Measurements from ENCODE around the gene SERPINB4.

Gene SERPINB4

DNA sequence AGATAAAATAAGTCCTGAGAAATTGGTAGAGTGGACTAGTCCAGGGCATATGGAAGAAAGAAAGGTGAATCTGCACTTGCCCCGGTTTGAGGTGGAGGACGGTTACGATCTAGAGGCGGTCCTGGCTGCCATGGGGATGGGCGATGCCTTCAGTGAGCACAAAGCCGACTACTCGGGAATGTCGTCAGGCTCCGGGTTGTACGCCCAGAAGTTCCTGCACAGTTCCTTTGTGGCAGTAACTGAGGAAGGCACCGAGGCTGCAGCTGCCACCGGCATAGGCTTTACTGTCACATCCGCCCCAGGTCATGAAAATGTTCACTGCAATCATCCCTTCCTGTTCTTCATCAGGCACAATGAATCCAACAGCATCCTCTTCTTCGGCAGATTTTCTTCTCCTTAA lies 47.1 kb downstream of the SERPINB4 start:
- Histone ChIP-seq H3K4me2 (ENCODE audit: low read length) (no peak overlapping the region), H3K9ac (no peak overlapping the region), H3K4me1 (no peaks in the 10 kb centered on the region), H3K9me3 (ENCODE audit: control insufficient read depth, low read length) (no peaks in the 10 kb centered on the region), H3K79me2 (no peaks in the 10 kb centered on the region), H2AFZ (no peak overlapping the region), H3K36me3 (ENCODE audit: control insufficient read depth, insufficient read depth, low read length) (no peaks in the 10 kb centered on the region), H3K4me3 (ENCODE audit: low read depth, low read length) (no peak overlapping the region), H3K27me3 (ENCODE audit: control insufficient read depth, insufficient read depth, low read length) (no peaks in the 10 kb centered on the region), H3K27ac (no peak overlapping the region)
- TF ChIP-seq, protein P1, sequence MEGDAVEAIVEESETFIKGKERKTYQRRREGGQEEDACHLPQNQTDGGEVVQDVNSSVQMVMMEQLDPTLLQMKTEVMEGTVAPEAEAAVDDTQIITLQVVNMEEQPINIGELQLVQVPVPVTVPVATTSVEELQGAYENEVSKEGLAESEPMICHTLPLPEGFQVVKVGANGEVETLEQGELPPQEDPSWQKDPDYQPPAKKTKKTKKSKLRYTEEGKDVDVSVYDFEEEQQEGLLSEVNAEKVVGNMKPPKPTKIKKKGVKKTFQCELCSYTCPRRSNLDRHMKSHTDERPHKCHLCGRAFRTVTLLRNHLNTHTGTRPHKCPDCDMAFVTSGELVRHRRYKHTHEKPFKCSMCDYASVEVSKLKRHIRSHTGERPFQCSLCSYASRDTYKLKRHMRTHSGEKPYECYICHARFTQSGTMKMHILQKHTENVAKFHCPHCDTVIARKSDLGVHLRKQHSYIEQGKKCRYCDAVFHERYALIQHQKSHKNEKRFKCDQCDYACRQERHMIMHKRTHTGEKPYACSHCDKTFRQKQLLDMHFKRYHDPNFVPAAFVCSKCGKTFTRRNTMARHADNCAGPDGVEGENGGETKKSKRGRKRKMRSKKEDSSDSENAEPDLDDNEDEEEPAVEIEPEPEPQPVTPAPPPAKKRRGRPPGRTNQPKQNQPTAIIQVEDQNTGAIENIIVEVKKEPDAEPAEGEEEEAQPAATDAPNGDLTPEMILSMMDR (IDR thresholded peaks at IDR 0.05) = no peak

DNA sequence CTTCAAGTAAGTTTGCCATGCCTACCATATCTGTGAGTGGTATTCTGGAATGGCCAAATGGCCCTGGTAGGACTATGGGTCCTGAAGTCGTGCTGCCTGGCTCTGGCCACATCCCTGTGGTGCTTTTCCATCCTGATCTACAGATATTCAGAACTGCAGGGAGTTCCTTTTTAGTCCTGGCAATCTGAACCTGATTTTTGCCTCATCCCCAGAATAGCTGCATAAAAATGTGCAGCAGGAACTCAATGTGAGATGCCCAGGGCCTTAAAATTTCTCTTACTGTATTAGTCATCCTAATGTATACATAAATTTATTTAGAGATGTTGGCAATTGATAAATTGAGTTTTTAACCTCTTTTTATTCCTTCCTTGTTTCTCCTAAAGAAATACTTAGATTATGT lies 51.6 kb downstream of the SERPINB4 start:
- Histone ChIP-seq H3K27ac (no peak overlapping the region), H3K79me2 (no peaks in the 10 kb centered on the region), H3K27me3 (ENCODE audit: control insufficient read depth, insufficient read depth, low read length) (no peaks in the 10 kb centered on the region), H3K9ac (no peak overlapping the region), H2AFZ (no peak overlapping the region), H3K4me3 (ENCODE audit: low read depth, low read length) (no peak overlapping the region), H3K36me3 (ENCODE audit: control insufficient read depth, insufficient read depth, low read length) (no peaks in the 10 kb centered on the region), H3K4me2 (ENCODE audit: low read length) (no peak overlapping the region), H3K9me3 (ENCODE audit: control insufficient read depth, low read length) (no peaks in the 10 kb centered on the region), H3K4me1 (no peaks in the 10 kb centered on the region)
- TF ChIP-seq, protein P1 (IDR thresholded peaks at IDR 0.05) = no peak

DNA sequence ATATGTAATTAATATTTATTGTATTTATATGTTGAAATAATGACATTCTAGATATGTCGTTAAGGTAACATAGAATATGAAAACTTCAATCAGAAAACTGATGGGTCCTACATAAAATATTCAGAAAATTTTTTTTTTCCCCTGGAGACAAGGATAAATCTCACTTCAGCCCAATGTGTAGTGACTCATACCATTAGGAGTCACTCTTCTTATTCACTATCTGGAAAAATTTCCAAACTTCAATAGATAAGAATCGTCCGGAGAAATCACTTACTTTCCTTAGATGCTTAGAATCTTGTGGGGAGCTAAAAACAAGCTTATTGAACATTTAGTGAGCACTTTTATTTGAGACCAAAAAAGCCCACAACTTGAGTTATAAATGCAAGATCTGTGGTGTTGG lies 52.3 kb downstream of the SERPINB4 start:
- Histone ChIP-seq H3K36me3 (ENCODE audit: control insufficient read depth, insufficient read depth, low read length) (no peaks in the 10 kb centered on the region), H3K79me2 (no peaks in the 10 kb centered on the region), H3K9ac (no peak overlapping the region), H3K4me3 (ENCODE audit: low read depth, low read length) (no peak overlapping the region), H3K27ac (no peak overlapping the region), H3K4me2 (ENCODE audit: low read length) (no peak overlapping the region), H2AFZ (no peak overlapping the region), H3K27me3 (ENCODE audit: control insufficient read depth, insufficient read depth, low read length) (no peaks in the 10 kb centered on the region), H3K9me3 (ENCODE audit: control insufficient read depth, low read length) (no peaks in the 10 kb centered on the region), H3K4me1 (no peaks in the 10 kb centered on the region)
- TF ChIP-seq, protein P1 (IDR thresholded peaks at IDR 0.05) = no peak

DNA sequence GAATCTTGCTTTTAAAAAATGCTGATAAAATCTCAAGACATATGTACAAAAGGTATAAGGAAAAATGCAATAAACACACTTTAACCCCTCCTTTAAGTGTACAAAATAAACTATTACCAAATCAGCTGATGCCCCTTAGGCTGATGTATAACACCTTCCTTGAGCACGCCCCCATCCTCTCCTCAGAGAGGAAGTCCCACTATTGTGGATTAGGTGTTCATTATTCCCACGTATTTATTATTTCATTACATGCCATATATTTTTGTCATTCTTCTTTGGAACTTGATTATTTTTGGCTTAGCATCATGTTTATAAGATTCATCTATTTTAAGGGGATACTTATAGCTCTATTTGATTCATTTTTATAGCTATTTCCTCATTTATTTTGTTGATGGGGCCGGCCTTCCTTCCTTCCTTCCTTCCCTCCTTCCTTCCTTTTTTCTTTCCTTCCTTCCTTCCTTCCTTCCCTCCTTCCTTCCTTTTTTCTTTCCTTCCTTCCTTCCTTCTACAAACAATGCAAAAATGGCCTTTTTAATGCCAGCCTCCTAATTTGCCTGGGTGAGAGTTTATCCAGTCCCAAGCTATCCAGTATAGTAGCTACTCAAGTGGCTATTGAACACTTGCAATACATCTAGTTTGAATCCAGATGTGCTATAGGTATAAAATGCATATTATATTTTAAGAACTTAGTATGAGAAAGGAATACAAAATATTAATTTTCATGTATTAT lies 52.9 kb downstream of the SERPINB4 start:
- Histone ChIP-seq H2AFZ (no peak overlapping the region), H3K79me2 (no peaks in the 10 kb centered on the region), H3K4me2 (ENCODE audit: low read length) (no peak overlapping the region), H3K27ac (no peak overlapping the region), H3K36me3 (ENCODE audit: control insufficient read depth, insufficient read depth, low read length) (no peaks in the 10 kb centered on the region), H3K4me1 (no peaks in the 10 kb centered on the region), H3K27me3 (ENCODE audit: control insufficient read depth, insufficient read depth, low read length) (no peaks in the 10 kb centered on the region), H3K9ac (no peak overlapping the region), H3K9me3 (ENCODE audit: control insufficient read depth, low read length) (no peaks in the 10 kb centered on the region), H3K4me3 (ENCODE audit: low read depth, low read length) (no peak overlapping the region)
- TF ChIP-seq, protein P1 (IDR thresholded peaks at IDR 0.05) = no peak

DNA sequence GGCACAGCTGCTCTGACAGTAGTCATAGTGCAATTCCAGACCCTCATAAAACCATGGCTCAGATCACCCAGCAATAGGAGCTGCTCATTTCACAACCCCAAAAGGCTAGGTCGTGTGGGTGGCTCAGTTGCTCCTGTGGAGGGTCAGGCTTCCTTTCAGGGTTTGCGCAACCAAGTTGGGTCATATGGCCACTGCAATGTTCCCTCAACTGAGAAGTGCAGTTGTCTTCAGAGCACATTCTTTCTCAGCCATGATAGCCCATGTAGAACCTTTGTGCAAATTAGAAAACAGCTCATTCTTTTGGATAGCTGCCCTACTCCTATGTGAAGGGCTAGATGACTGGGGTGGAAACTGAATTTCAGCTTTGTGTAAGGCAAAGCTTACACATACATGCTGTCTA lies 53.7 kb downstream of the SERPINB4 start:
- H3K27me3 ChIP-seq (ENCODE audit: control insufficient read depth, insufficient read depth, low read length) = no peaks in the 10 kb centered on the region
- H3K79me2 ChIP-seq = no peaks in the 10 kb centered on the region
- H3K36me3 ChIP-seq (ENCODE audit: control insufficient read depth, insufficient read depth, low read length) = no peaks in the 10 kb centered on the region
- H3K4me2 ChIP-seq (ENCODE audit: low read length) = no peak overlapping the region
- TF ChIP-seq, protein P1 (IDR thresholded peaks at IDR 0.05) = no peak
- no peaks in the 10 kb centered on the region for H3K4me1 ChIP-seq
- no peak overlapping the region for H3K4me3 ChIP-seq (ENCODE audit: low read depth, low read length)
- H3K27ac ChIP-seq = no peak overlapping the region
- H2AFZ ChIP-seq = no peak overlapping the region
- no peaks in the 10 kb centered on the region for H3K9me3 ChIP-seq (ENCODE audit: control insufficient read depth, low read length)
- H3K9ac ChIP-seq = no peak overlapping the region
